Transverse colon (tissue), 4 donors: ENCODE results near the gene CAVIN4. TPM values are rescaled to one million over a fixed set of nuclear protein-coding genes. Genes with fewer than 3 reads are reported as not detected.

Source experiments
- DNase-seq: peaks from one replicate; pipeline ENCODE4 v3.0.0-alpha.2; 2019
- H3K27ac ChIP-seq, 4 donors: fragments of 200-600 bp; sonication (generic); 2 replicates each; pipeline ENCODE4 v1.5.1; 2016 to 2018; ENCODE audit warnings: inconsistent platforms in 4 of 4
- H3K27me3 ChIP-seq: fragments of 200-600 bp; sonication (generic); 2 replicates; pipeline ENCODE4 v1.5.1; 2017; ENCODE audit warnings: inconsistent platforms
- H3K36me3 ChIP-seq, 4 donors: fragments of 200-600 bp; sonication (generic); 2 replicates each; pipeline ENCODE4 v1.5.1; 2017 to 2019; ENCODE audit warnings: inconsistent platforms in 4 of 4
- H3K4me1 ChIP-seq, 4 donors: fragments of 200-600 bp; sonication (generic); 2 replicates each; pipeline ENCODE4 v1.5.1; 2017 to 2020; ENCODE audit warnings: inconsistent platforms in 4 of 4
- H3K4me3 ChIP-seq, 4 donors: fragments of 200-600 bp; sonication (generic); 1 replicate in 1 of 4; 2 replicates in 3 of 4; pipeline versions ENCODE4 v1.5.1 to v1.6.1; 2017 to 2019; ENCODE audit warnings: inconsistent platforms in 4 of 4
- H3K9me3 ChIP-seq, 2 donors: fragments of 200-600 bp; sonication (generic); 2 replicates each; pipeline ENCODE4 v1.5.1; 2017 to 2019; ENCODE audit warnings: inconsistent platforms in 2 of 2
- EP300 ChIP-seq: sonication (generic); formaldehyde crosslinking; IDR thresholded peaks from one replicate; pipeline ENCODE4 v1.6.1; 2017; ENCODE audit warnings: antibody characterized with exemption, low read depth
- POLR2A ChIP-seq: fragments of 450-650 bp; IDR thresholded peaks from one replicate; pipeline ENCODE4 v1.6.1; 2016; ENCODE audit warnings: antibody characterized with exemption, mild to moderate bottlenecking, moderate library complexity
- POLR2AphosphoS5 ChIP-seq, 3 donors: sonication (generic); formaldehyde crosslinking; IDR thresholded peaks; one replicate each; pipeline ENCODE4 v1.6.1; 2016; ENCODE audit warnings: antibody characterized with exemption in 3 of 3
- WGBS, 2 donors: methylation state at CpG; one replicate each; pipeline ENCODE4 v1.1.5; 2018; ENCODE audit warnings: low coverage in 1 of 2; 5-methylcytosine and 5-hydroxymethylcytosine counted together
- in situ Hi-C, 4 donors: fragments of 200-750 bp; cut with MboI; loops; one replicate each; pipeline versions ENCODE4 v1.15.0 to v1.15.1; 2017; ENCODE audit warnings: low sequenced_read_pairs in 3 of 4, low pct_ligation_motif_present in 1 of 4, low pct_unique_long_range_greater_than_20kb in 1 of 4
- intact Hi-C: fragments of 100-400 bp; cut with DNase I; formaldehyde crosslinking; loops from one replicate; pipeline ENCODE4 v1.15.1; 2023; ENCODE audit warnings: low total_unique reads
- total RNA-seq, 4 donors: library from RNA; depleted of rRNA; stranded (reverse); fragments of >200 nt; gene quantifications; one replicate each; pipeline ENCODE4 v1.1.0, GENCODE V29; 2016
- TF ChIP-seq, protein P1 (sequence below), 5 experiments: fragments of 200-600 bp in 3 of 5; fragments of 450-650 bp in 2 of 5; sonication (generic) in 3 of 5; IDR thresholded peaks; 1 replicate in 2 of 5; 2 replicates in 3 of 5; pipeline ENCODE4 v1.5.1; 2016 to 2017; ENCODE audit warnings: antibody characterized with exemption in 5 of 5, inconsistent platforms in 3 of 5, mild to moderate bottlenecking in 2 of 5, moderate library complexity in 1 of 5

The CAVIN4 gene
- total RNA-seq, 4 donors from 2014 or later = 0.14 to 0.48 TPM; not detected in 2

DNA sequence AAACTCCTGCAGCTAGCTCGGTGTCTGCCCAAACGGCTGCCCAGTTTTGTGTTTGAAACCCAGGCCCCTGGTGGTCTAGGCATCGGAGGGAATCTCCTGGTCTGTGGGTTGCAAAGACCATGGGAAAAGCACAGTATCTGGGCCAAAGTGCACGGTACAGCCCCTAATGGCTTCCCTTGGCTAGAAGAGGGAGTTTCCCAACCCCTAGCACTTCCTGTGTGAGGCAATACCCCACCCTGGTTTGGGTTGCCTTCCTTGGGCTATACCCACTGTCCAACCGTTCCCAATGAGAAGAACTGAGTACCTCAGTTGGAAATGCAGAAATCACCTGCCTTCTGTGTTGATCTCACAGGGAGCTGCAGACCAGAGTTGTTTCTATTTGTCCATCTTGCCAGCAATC is 41.8 kb downstream of the CAVIN4 start:
- Histone ChIP-seq H3K4me3 (no peak overlapping the region), H3K27me3 (no peaks in the 10 kb centered on the region), H3K36me3 (no peaks in the 10 kb centered on the region), H3K27ac (no peak overlapping the region), H3K4me1 (no peaks in the 10 kb centered on the region), H3K9me3 (peaks cover 0 to 8% of the 10 kb centered on the region in 2 donors)
- intact Hi-C loops = no loop called here
- DNase-seq = no peak
- TF ChIP-seq, protein P1, sequence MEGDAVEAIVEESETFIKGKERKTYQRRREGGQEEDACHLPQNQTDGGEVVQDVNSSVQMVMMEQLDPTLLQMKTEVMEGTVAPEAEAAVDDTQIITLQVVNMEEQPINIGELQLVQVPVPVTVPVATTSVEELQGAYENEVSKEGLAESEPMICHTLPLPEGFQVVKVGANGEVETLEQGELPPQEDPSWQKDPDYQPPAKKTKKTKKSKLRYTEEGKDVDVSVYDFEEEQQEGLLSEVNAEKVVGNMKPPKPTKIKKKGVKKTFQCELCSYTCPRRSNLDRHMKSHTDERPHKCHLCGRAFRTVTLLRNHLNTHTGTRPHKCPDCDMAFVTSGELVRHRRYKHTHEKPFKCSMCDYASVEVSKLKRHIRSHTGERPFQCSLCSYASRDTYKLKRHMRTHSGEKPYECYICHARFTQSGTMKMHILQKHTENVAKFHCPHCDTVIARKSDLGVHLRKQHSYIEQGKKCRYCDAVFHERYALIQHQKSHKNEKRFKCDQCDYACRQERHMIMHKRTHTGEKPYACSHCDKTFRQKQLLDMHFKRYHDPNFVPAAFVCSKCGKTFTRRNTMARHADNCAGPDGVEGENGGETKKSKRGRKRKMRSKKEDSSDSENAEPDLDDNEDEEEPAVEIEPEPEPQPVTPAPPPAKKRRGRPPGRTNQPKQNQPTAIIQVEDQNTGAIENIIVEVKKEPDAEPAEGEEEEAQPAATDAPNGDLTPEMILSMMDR (IDR thresholded peaks at IDR 0.05) = no peak
- 67 to 79% methylated on average over 2 to 5 of the region's 5 CpGs for WGBS, 2 donors
- in situ Hi-C loops = loop anchor here in 2 of 4 donors (25.0 kb wide), 1 partner anchor 693 kb away; no protein-coding TSS in a partner anchor

DNA sequence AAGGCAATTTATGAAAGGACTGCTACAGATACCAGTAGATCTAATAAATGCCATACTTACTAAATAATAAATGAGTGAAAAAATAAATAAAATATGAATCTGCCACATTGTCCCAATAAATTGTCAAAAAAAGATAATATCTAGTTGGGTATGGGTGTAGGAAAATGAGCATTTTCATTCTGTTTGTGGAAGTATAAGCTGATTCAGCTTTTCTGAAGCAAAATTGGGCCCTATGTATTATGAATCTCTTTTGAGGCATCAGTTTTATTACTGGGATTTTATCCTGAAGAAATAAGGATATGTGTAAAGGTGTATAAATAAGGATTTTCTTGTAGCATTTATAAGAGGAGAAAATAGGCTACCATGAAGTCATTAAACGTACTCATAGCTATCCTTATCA is 46.1 kb downstream of the CAVIN4 start:
- no peak for DNase-seq

DNA sequence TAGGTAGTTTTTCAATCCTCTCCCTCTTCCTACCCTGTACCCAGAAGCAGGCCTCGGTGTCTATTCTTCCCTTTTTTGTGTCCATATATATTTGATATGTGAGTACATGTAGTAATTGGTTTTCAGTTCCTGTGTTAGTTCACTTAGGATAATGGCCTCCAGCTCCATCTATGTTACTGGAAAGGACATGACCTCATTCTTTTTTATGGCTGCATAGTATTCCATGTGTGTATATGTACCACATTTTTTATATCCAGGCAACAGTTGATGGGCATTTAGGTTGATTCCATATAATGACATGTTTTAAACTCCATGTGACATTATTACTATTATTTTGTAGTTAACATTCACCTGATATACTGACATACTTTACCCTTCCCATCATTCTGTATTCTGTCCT is 49.1 kb downstream of the CAVIN4 start:
- 96 to 100% methylated on average over 1 of the region's 1 CpG for WGBS, 2 donors
- in situ Hi-C loops = no loop called here
- Histone ChIP-seq H3K9me3 (peaks cover 0 to 4% of the 10 kb centered on the region in 2 donors), H3K4me3 (no peak overlapping the region), H3K4me1 (no peaks in the 10 kb centered on the region), H3K27me3 (no peaks in the 10 kb centered on the region), H3K36me3 (no peaks in the 10 kb centered on the region), H3K27ac (no peak overlapping the region)
- TF ChIP-seq, protein P1 (IDR thresholded peaks at IDR 0.05) = no peak
- TF ChIP-seq POLR2A = no peak
- no peak for TF ChIP-seq POLR2AphosphoS5 (IDR thresholded peaks at IDR 0.05)
- no peak for DNase-seq
- intact Hi-C loops = no loop called here

More for the DNA sequence above, 46.1 kb downstream of the CAVIN4 start:
- no peak overlapping the region for H3K27ac ChIP-seq
- H3K27me3 ChIP-seq = no peaks in the 10 kb centered on the region
- in situ Hi-C loops (loop anchor here in 2 of 4 donors (25.0 kb wide), 1 partner anchor 688 kb away; no protein-coding TSS in a partner anchor), intact Hi-C loops (no loop called here)
- TF ChIP-seq EP300 (no peak), POLR2A (no peak), POLR2AphosphoS5 (IDR thresholded peaks at IDR 0.05) (no peak)
- TF ChIP-seq, protein P1 (IDR thresholded peaks at IDR 0.05) = no peak
- peaks cover 0 to 4% of the 10 kb centered on the region in 2 donors for H3K9me3 ChIP-seq
- no peaks in the 10 kb centered on the region for H3K36me3 ChIP-seq
- H3K4me3 ChIP-seq = no peak overlapping the region
- H3K4me1 ChIP-seq = no peaks in the 10 kb centered on the region
- WGBS, 2 donors = 38 to 46% methylated on average over 1 of the region's 1 CpG

DNA sequence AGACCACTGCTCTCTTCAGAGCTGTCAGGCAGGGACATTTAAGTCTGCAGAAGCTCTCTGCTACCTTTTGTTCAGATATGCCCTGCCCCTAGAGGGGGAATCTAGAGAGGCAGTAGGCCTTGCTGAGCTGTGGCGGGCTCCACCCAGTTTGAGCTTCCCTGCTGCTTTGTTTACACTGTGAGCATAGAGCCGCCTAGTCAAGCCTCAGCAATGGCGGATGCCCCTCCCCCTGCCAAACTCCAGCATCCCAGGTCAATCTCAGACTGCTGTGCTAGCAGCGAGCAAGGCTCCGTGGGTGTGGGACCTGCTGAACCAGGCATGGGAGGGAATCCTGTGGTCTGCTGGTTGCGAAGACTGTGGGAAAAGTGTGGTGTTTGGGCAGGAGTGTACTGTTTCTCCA is 59.9 kb downstream of the CAVIN4 start:
- no peaks in the 10 kb centered on the region for H3K4me1 ChIP-seq
- DNase-seq = no peak
- H3K27me3 ChIP-seq = no peaks in the 10 kb centered on the region
- no peaks in the 10 kb centered on the region for H3K36me3 ChIP-seq
- TF ChIP-seq POLR2AphosphoS5 (IDR thresholded peaks at IDR 0.05) = no peak
- no peak for TF ChIP-seq EP300
- TF ChIP-seq, protein P1 (IDR thresholded peaks at IDR 0.05) = no peak
- TF ChIP-seq POLR2A = no peak
- no peaks in the 10 kb centered on the region for H3K9me3 ChIP-seq
- WGBS, 2 donors = 48% methylated on average over 6 of the region's 6 CpGs; no CpG with 5 or more reads in 1 of the 2 donors
- no peak overlapping the region for H3K4me3 ChIP-seq
- no peak overlapping the region for H3K27ac ChIP-seq
- intact Hi-C loops (no loop called here), in situ Hi-C loops (no loop called here)

Other genes with a start within 250 kb of the CAVIN4 start
- gene TEX10, start 225.1 kb upstream of the CAVIN4 start, total RNA-seq = 10 to 100 TPM in 3 of 4 donors, 1 to 10 TPM in 1; 8.7 to 16.8 (median 13.0) TPM
- gene MSANTD3, start 150.9 kb upstream of the CAVIN4 start, total RNA-seq = 10 to 100 TPM in 2 of 4 donors, 1 to 10 TPM in 2; 7.1 to 26.3 (median 10.5) TPM
- gene TMEFF1, start 104.9 kb upstream of the CAVIN4 start, total RNA-seq = not detected